IMR-90 (cell line): ENCODE measurements around the gene CDK14. TPM values are rescaled to one million over a fixed set of nuclear protein-coding genes. Genes with fewer than 3 reads are reported as not detected.

ENCODE experiments used
- ATAC-seq: fragments of 200-7000 bp; cut with Tn5 transposase; 2 replicates; pipeline ENCODE4 v1.9.1; 2020; ENCODE audit warnings: low read depth, mild to moderate bottlenecking, moderate library complexity
- BruUV-seq: library from RNA; stranded (reverse); fragments of 400-500 nt; replicated peaks from 2 replicates; lab custom pipeline; 2021; lab: Mats Ljungman, UMichigan
- CTCF ChIA-PET: fragments of 300-600 bp; formaldehyde crosslinking; extraction: SDS; loops from one replicate; lab custom pipeline; 2021; ENCODE audit warnings: antibody characterized with exemption; lab: Yijun Ruan, JAX
- POLR2A ChIA-PET: fragments of 300-600 bp; sonication (Branson Sonifier 250); formaldehyde crosslinking; loops from one replicate; lab custom pipeline; 2022; ENCODE audit warnings: antibody characterized with exemption; ENCODE audit not compliant: unreplicated experiment; lab: Charles Lee
- DNase-seq: peaks from one replicate; pipeline ENCODE4 v3.0.0; 2013
- H2AFZ ChIP-seq: replicated peaks from 2 replicates; pipeline ENCODE3; 2013; ENCODE audit warnings: low read length, mild to moderate bottlenecking; ENCODE audit not compliant: poor library complexity
- H2AK5ac ChIP-seq: 2 replicates; pipeline ENCODE4 v1.6.1; 2013; ENCODE audit warnings: low read depth, low read length, inconsistent platforms
- H2AK9ac ChIP-seq: replicated peaks from 2 replicates; pipeline ENCODE3; 2013; ENCODE audit warnings: mild to moderate bottlenecking, low read depth, low read length, moderate library complexity; ENCODE audit not compliant: poor library complexity
- H2BK120ac ChIP-seq: 2 replicates; pipeline ENCODE4 v1.6.1; 2013; ENCODE audit warnings: low read depth, low read length, inconsistent platforms
- H2BK15ac ChIP-seq: 3 replicates; pipeline ENCODE4 v1.6.1; 2013; ENCODE audit warnings: low read depth, low read length, inconsistent platforms
- H2BK20ac ChIP-seq: 2 replicates; pipeline ENCODE4 v1.6.1; 2013; ENCODE audit warnings: low read depth, mild to moderate bottlenecking, inconsistent platforms, low read length, moderate library complexity
- H2BK5ac ChIP-seq: 2 replicates; pipeline ENCODE4 v1.6.1; 2013; ENCODE audit warnings: mild to moderate bottlenecking, low read depth, low read length, inconsistent platforms; ENCODE audit not compliant: poor library complexity, severe bottlenecking
- H3K14ac ChIP-seq: replicated peaks from 2 replicates; pipeline ENCODE4 v1.6.1; 2013; ENCODE audit warnings: low read depth, low read length, inconsistent platforms
- H3K18ac ChIP-seq: 2 replicates; pipeline ENCODE4 v1.6.1; 2013; ENCODE audit warnings: low read depth, low read length, control low read depth
- H3K23ac ChIP-seq: 2 replicates; pipeline ENCODE4 v1.6.1; 2013; ENCODE audit warnings: low read depth, low read length, inconsistent platforms
- H3K27ac ChIP-seq: 2 replicates; pipeline ENCODE4 v1.5.1; 2013; ENCODE audit warnings: mild to moderate bottlenecking, control low read depth, low read length; ENCODE audit not compliant: insufficient read depth
- H3K27me3 ChIP-seq: 2 replicates; pipeline ENCODE4 v1.6.1; 2013; ENCODE audit warnings: low read length; ENCODE audit not compliant: control insufficient read depth, insufficient read depth
- H3K36me3 ChIP-seq: 2 replicates; pipeline ENCODE4 v1.6.1; 2013; ENCODE audit warnings: low read length, mixed read lengths; ENCODE audit not compliant: control insufficient read depth, insufficient read depth
- H3K4ac ChIP-seq: 2 replicates; pipeline ENCODE4 v1.6.1; 2013; ENCODE audit warnings: low read depth, low read length, inconsistent platforms
- H3K4me1 ChIP-seq: 2 replicates; pipeline ENCODE4 v1.6.1; 2013; ENCODE audit warnings: low read length, mixed read lengths; ENCODE audit not compliant: control insufficient read depth, insufficient read depth
- H3K4me2 ChIP-seq: 2 replicates; pipeline ENCODE4 v1.6.1; 2013; ENCODE audit warnings: low read depth, mild to moderate bottlenecking, control low read depth, low read length, moderate library complexity
- H3K4me3 ChIP-seq: 2 replicates; pipeline ENCODE4 v1.5.1; 2013; ENCODE audit warnings: low read depth, mild to moderate bottlenecking, control low read depth, low read length, moderate library complexity; ENCODE audit not compliant: insufficient read depth
- H3K56ac ChIP-seq: 2 replicates; pipeline ENCODE4 v1.6.1; 2013; ENCODE audit warnings: low read length, inconsistent platforms; ENCODE audit not compliant: insufficient read depth; ENCODE audit errors: extremely low read depth
- H3K79me1 ChIP-seq, 2 experiments: 2 replicates each; pipeline ENCODE4 v1.6.1; 2013; ENCODE audit warnings: low read length in 2 of 2, inconsistent platforms in 1 of 2, low read depth in 1 of 2
- H3K9ac ChIP-seq: 2 replicates; pipeline ENCODE4 v1.6.1; 2013; ENCODE audit warnings: low read depth, low read length, control low read depth
- H3K9me1 ChIP-seq: 2 replicates; pipeline ENCODE4 v1.6.1; 2013; ENCODE audit warnings: low read length, inconsistent platforms; ENCODE audit not compliant: insufficient read depth
- H3K9me3 ChIP-seq: 2 replicates; pipeline ENCODE4 v1.6.1; 2013; ENCODE audit warnings: low read length; ENCODE audit not compliant: control insufficient read depth, insufficient read depth
- H4K20me1 ChIP-seq: 2 replicates; pipeline ENCODE4 v1.6.1; 2013; ENCODE audit warnings: low read length, inconsistent platforms; ENCODE audit not compliant: insufficient read depth
- H4K5ac ChIP-seq: 2 replicates; pipeline ENCODE4 v1.6.1; 2013; ENCODE audit warnings: mild to moderate bottlenecking, low read depth, low read length, control low read depth
- H4K8ac ChIP-seq, 2 experiments: 2 replicates each; pipeline ENCODE4 v1.6.1; 2013; ENCODE audit warnings: low read depth in 2 of 2, low read length in 2 of 2, control low read depth in 1 of 2, inconsistent platforms in 1 of 2
- H4K91ac ChIP-seq: 2 replicates; pipeline ENCODE4 v1.6.1; 2013; ENCODE audit warnings: low read depth, low read length, inconsistent platforms; ENCODE audit not compliant: insufficient read depth
- CEBPB ChIP-seq: IDR thresholded peaks from 2 replicates; pipeline ENCODE4 v1.6.1; 2012; ENCODE audit warnings: low read depth, low read length, improper control_type of control experiment
- MAZ ChIP-seq: IDR thresholded peaks from 2 replicates; pipeline ENCODE4 v1.6.1; 2012; ENCODE audit warnings: low read depth, mild to moderate bottlenecking, low read length, improper control_type of control experiment, moderate library complexity, borderline replicate concordance
- POLR2A ChIP-seq: IDR thresholded peaks from 2 replicates; pipeline ENCODE4 v1.6.1; 2012; ENCODE audit warnings: mild to moderate bottlenecking, low read depth, low read length
- SMC3 ChIP-seq: fragments of 150-350 bp; IDR thresholded peaks from 2 replicates; pipeline ENCODE4 v1.6.1; 2016; ENCODE audit warnings: low read depth, mild to moderate bottlenecking, antibody characterized with exemption, low read length, moderate library complexity
- WGBS, 2 experiments: methylation state at CpG; one replicate each; pipeline versions ENCODE4 v1.1.5 to v1.1.7; 2013; ENCODE audit warnings: missing lambda C conversion rate in 2 of 2; ENCODE audit not compliant: insufficient read length in 1 of 2; ENCODE audit errors: extremely low coverage in 2 of 2; 5-methylcytosine and 5-hydroxymethylcytosine counted together
- dilution Hi-C: fragments of 300-500 bp; cut with HindIII; formaldehyde crosslinking; loops from one replicate; pipeline ENCODE4 v1.14.3; 2018; ENCODE audit warnings: low sequenced_read_pairs; ENCODE audit not compliant: unreplicated experiment
- in situ Hi-C: fragments of 300-500 bp; cut with MboI; formaldehyde crosslinking; loops from 3 replicates; pipeline ENCODE4 v1.14.3; 2019; ENCODE audit warnings: low sequenced_read_pairs, inconsistent platforms, mixed read lengths
- intact Hi-C: fragments of 100-400 bp; cut with micrococcal nuclease; formaldehyde crosslinking; loops from 2 replicates; pipeline ENCODE4 v1.10.0; 2022
- polyA plus RNA-seq, 3 experiments: library from polyadenylated mRNA; depleted of rRNA; stranded (reverse); fragments of >200 nt; gene quantifications; 2 replicates each; pipeline ENCODE4 v1.2.3, GENCODE V29; 2012; ENCODE audit warnings: low replicate concordance in 1 of 3
- total RNA-seq: library from RNA; depleted of rRNA; stranded (reverse); fragments of >200 nt; gene quantifications from 2 replicates; pipeline ENCODE4 v1.2.3, GENCODE V29; 2012
- TF ChIP-seq, protein P1 (sequence below): fragments of 150-350 bp; IDR thresholded peaks from 2 replicates; pipeline ENCODE4 v1.6.1; 2017; ENCODE audit warnings: mild to moderate bottlenecking, antibody characterized with exemption, low read length, low read depth

Gene CDK14
- total and polyA plus RNA-seq, 2 of the 4 experiments (the other 2 are of a cell fraction), result 10.1 to 29.6 TPM

GRCh38 chr7:90892213-90892612, 296.1 kb downstream of the CDK14 start:
- Histone ChIP-seq H3K79me1 (peaks cover 0 to 8% of the 10 kb centered on the region in 2 experiments; a peak in 1 of 4 replicates), H3K23ac (no peak overlapping the region), H4K5ac (peak overlapping the region; percentile 31; the same call in 1 of the 2 replicates), H3K9ac (no peak overlapping the region), H2BK15ac (no peak overlapping the region), H2AFZ (no peak overlapping the region), H3K56ac (no peak overlapping the region), H3K9me3 (no peaks in the 10 kb centered on the region), H2BK120ac (no peak overlapping the region), H3K14ac (no peak overlapping the region), H3K4me1 (no peaks in the 10 kb centered on the region), H3K18ac (no peak overlapping the region), H3K4me3 (no peak overlapping the region), H3K27me3 (no peaks in the 10 kb centered on the region), H3K27ac (no peak overlapping the region), H3K9me1 (peaks cover 4% of the 10 kb centered on the region; the same call in 1 of the 2 replicates), H2AK9ac (no peak overlapping the region), H2AK5ac (no peak overlapping the region), H4K91ac (no peak overlapping the region), H4K20me1 (no peaks in the 10 kb centered on the region), H2BK20ac (no peak overlapping the region), H3K4me2 (no peak overlapping the region), H3K4ac (no peak overlapping the region), H3K36me3 (no peaks in the 10 kb centered on the region), H4K8ac (no peak overlapping the region), H2BK5ac (no peak overlapping the region)
- no peak for TF ChIP-seq MAZ
- TF ChIP-seq POLR2A, result no peak
- TF ChIP-seq, protein P1, sequence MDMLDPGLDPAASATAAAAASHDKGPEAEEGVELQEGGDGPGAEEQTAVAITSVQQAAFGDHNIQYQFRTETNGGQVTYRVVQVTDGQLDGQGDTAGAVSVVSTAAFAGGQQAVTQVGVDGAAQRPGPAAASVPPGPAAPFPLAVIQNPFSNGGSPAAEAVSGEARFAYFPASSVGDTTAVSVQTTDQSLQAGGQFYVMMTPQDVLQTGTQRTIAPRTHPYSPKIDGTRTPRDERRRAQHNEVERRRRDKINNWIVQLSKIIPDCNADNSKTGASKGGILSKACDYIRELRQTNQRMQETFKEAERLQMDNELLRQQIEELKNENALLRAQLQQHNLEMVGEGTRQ, result peak; percentile 39; the same call in 1 of the 2 replicates
- TF ChIP-seq CEBPB, result no peak
- no peak for TF ChIP-seq SMC3
- no CpG with 5 or more reads among the region's 2 CpGs for WGBS, 2 experiments
- peak; percentile 14 for DNase-seq
- BruUV-seq, result no TSS peak
- intact Hi-C loops (no loop called here), in situ Hi-C loops (no loop called here), dilution Hi-C loops (no loop called here)
- ATAC-seq, result peak; percentile 61; the same call in 1 of the 2 replicates
- ChIA-PET POLR2A (no interaction called here), CTCF (no interaction called here)
